NCI-H1092 (cell line): ENCODE data around the gene LILRB2.
"Not testable (repeated sequence)": the region's sequence is repeated elsewhere in the genome, so short reads cannot be mapped to it uniquely, and the experiment has no call there.

Experiments
- DNase-seq: peaks from one replicate; lab custom pipeline; 2025; lab: John Stamatoyannopoulos, UW

Gene LILRB2

DNA sequence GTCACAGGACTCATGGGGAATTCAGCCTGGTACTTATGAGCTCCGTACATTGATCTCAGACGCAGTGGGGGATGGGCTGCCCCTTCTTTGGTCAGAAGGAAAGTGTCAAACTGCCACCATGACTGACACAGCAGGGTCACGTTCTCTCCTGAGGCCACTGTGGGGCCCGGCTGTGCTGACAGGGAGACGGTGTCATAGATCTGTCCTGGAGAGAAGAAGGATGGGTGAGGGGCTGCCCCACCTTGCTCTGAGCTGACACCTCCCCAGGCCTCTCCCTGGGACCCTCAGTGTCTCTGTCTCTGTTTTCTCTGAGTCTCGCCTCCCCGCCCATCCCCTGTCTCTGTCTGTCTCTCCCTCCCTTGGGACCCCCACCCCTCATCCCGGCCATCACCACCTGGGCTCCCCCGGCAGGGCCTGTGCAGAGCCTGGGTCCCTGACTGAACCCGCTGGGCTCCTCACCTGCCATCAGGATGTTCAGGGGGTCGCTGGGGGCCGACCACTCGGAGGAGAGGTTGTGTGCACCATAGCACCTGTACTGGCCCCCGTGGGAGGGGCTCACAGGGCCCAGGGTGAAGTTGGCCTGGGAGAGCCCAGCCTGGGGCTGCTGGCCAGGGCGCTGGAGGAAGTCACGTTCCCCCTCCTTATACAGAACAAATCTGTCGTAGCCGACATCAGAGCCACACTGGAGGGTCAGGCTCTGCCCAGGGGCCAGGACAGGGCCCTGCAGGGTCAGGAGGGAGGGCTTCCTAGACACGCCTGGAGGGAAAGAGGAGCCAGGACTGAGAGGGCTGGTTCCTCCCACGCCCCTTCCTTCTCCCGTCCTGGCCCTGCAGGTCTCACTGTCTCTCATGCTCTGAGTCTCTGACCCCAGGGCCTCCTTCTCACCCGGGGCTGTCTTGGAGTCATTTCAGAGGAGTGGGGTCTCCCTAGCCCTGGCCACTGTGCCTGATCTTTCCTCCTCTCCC lies 40.3 kb downstream of the LILRB2 start:
- not testable (repeated sequence) for DNase-seq

- not testable (repeated sequence) for DNase-seq
Observed at GRCh38 chr19:54239491-54240371, 41.2 kb downstream of the LILRB2 start.

- DNase-seq: no peak
Observed at GRCh38 chr19:54233941-54234340, 47.0 kb downstream of the LILRB2 start.

- DNase-seq: peak; percentile 56
Observed at GRCh38 chr19:54231077-54231931, 49.6 kb downstream of the LILRB2 start.

DNA sequence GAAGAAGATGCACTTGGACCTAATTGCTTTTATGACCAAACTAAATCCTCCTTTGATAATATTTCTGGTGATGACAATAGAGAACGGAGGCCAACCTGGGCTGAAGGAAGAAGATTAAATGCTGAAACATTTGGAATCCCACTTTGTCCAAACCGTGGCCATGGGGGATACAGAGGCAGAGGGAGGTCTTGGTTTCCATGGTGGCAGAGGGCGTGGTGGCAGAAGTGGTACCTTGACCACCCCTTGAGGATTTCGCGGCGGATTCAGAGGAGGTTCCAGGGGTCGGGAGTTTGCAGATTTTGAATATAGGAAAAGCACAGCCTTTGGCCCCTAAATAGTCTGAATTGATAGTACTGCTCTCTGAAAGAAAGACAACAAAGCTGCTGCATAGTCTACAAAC lies 50.9 kb downstream of the LILRB2 start:
- DNase-seq: no peak

DNA sequence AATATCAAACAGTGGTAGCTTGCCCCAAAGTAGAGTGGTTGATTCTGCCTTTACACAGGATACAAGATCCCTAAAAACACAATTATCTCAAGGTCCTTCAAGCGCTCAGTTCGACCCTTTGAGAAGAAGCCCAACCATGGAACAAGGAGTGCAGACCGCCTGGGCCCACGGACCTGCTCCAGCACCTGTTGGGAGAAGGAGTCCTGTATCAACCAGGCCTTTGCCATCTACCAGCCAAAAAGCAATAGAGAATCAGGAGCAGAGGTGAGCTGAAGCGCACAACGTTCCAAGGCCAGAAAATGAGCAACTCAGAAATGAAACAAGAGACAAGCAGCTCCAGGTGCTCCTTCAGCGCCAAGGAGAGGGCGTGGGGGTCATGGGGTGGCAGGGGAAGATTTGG lies 51.8 kb downstream of the LILRB2 start:
- no peak for DNase-seq

- not testable (repeated sequence) for DNase-seq
Observed at GRCh38 chr19:54224619-54225018, 56.3 kb downstream of the LILRB2 start.

DNA sequence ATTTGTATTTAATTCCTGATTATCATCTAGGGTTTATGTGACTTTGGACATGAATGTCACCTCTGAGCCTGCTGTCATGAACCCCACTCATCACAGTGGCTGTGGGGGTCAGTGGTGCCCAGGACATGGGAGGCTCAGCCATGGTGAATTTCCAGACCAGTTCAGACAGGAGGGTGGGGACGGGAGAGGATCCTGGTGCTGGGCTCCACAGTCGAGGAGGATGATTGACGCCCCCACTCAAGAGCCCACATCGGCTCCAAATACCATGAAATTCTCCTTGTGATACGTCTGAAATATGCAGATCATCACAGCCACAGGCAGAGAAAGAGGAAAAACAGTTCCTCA lies 57.0 kb downstream of the LILRB2 start:
- not testable (repeated sequence) for DNase-seq
